GM18508 (cell line): ENCODE results near the gene RCN2.
"Not testable (repeated sequence)": the region's sequence is repeated elsewhere in the genome, so short reads cannot be mapped to it uniquely, and the experiment has no call there.

Experiments used
- ATAC-seq: cut with Tn5 transposase; IDR thresholded peaks from one replicate; pipeline ENCODE4 v1.9.1; 2021; ENCODE audit warnings: moderate number of reproducible peaks; ENCODE audit not compliant: insufficient read depth, unreplicated experiment

The RCN2 gene, protein sequence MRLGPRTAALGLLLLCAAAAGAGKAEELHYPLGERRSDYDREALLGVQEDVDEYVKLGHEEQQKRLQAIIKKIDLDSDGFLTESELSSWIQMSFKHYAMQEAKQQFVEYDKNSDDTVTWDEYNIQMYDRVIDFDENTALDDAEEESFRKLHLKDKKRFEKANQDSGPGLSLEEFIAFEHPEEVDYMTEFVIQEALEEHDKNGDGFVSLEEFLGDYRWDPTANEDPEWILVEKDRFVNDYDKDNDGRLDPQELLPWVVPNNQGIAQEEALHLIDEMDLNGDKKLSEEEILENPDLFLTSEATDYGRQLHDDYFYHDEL

DNA sequence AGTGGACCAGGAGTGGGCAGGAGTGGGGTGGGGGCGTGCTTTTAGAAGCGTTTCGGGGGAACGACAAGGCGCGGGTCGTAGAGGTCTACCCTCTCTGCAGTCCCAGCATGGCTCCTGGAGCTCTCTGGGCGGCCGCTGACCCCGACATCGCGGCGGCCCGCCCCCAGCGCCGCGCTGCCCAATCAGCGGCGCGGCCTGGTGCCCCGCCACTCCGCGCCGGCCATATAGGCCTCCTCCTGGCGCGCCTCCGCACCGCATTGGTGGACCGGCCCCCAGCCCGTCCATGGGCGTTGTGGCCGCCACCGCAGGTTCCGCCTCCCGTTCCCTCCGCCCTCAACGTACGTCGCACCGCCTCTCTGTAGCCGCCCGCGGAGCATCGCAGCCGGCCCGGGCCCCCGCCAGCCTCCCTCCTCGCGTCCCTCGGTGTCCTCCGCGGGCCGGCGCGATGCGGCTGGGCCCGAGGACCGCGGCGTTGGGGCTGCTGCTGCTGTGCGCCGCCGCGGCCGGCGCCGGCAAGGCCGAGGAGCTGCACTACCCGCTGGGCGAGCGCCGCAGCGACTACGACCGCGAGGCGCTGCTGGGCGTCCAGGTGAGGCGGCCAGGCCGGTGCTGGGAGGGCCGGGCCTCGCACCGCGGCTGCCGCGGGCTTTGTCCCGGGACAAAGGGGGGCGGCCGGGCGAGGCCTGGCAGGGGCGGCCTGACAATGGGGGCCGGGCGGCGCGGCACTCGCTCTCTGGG, at the start of gene RCN2:
TSS of gene RCN2 (plus strand) at position 353 of the 738 bp plus-strand sequence. CDS start at position 446, 93 bp downstream.
- peak; percentile 77 for ATAC-seq

DNA sequence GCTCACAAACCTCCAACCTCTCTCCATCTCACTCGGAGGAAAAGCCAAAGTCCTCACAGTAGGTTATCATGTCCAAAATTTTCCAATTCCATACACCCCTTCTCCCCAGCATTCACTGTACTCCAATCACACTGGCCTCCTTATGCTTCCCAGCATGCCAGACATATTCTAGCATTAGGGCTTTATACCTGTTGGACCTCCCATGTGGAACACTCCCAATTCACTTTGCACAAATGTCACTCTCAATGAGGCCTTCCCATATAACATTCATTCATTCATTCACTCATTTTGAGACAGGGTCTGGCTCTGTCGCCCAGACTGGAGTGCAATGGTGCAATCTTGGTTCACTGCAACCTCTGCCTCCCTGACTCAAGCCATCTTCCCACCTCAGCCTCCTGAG, 46.3 kb upstream of the RCN2 start:
- ATAC-seq, result no peak

DNA sequence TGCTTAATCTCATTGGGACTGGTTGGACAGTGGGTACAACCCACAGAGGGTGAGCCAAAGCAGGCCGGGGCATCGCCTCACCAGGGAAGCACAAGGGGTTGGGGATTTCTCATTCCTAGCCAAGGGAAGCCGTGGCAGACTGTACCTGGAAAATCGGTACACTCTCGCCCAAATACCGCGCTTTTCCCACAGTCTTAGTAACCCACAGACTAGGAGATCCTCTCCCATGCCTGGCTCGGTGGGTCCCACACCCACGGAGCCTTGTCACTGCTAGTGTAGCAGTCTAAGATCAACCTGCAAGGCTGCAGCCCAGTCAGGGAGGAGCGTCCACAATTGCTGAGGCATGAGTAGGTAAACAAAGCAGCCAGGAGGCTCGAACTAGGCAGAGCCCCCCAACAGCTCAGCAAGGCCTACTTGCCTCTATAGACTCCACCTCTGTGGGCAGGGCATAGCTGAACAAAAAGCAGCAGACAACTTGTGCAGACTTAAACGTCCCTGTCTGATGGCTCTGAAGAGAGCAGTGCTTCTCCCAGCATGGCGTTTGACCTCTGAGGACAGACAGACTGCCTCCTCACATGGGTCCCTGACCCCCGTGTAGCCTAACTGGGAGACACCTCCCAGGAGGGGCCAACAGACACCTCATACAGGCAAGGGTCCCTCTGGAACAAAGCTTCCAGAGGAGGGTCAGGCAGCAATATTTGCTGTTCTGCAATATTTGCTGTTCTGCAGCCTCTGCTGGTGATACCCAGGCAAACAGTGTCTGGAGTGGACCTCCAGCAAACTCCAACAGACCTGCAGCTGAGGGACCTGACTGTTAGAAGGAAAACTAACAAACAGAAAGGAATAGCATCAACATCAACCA, 44.0 kb upstream of the RCN2 start:
- ATAC-seq, result not testable (repeated sequence)

DNA sequence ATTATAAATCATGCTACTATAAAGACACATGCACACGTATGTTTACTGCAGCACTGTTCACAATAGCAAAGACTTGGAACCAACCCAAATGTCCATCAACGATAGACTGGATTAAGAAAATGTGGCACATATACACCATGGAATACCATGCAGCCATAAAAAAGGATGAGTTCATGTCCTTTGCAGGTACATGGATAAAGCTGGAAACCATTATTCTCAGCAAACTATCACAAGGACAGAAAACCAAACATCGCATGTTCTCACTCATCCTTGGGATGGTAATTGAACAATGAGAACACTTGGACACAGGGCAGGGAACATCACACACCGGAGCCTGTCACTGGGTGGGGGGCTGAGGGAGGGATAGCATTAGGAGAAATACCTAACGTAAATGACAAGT, 38.7 kb upstream of the RCN2 start:
- ATAC-seq, result not testable (repeated sequence)

DNA sequence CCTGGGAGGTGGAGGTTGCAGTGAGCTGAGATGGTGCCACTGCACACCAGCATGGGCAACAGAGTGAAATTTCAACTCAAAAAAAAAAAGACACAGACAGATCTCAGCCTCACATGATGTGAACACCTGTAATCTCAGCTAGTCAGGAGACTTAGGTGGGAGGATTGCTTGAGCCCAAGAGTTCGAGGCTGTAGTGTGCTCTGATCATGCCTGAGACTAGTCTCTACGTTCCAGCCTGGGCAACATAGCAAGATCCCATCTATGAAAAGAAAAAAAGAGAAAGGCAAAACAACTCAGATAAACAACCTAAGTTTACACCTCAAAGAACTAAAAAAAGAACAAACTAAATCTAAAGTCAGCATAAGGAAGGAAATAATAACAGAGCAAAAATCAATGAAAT, 37.4 kb upstream of the RCN2 start:
- no peak for ATAC-seq

DNA sequence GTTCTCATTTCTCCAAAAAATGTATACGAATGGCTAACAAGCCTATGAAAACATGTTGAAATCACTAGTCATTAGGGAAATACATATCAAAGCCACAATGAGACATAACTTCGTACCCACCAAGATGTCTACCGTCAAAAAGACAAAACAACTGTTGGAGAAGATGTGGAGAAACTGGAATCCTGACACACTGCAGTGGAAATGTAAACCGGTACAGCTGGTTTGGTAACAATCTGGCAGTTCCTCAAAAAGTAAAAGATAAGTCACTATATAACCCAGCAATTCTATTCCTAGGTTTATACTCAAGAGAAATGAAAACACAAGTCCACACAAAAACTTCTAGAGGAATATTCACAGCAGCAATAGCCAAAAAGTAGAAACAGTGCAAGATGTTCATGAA, 33.4 kb upstream of the RCN2 start:
- ATAC-seq, result no peak

DNA sequence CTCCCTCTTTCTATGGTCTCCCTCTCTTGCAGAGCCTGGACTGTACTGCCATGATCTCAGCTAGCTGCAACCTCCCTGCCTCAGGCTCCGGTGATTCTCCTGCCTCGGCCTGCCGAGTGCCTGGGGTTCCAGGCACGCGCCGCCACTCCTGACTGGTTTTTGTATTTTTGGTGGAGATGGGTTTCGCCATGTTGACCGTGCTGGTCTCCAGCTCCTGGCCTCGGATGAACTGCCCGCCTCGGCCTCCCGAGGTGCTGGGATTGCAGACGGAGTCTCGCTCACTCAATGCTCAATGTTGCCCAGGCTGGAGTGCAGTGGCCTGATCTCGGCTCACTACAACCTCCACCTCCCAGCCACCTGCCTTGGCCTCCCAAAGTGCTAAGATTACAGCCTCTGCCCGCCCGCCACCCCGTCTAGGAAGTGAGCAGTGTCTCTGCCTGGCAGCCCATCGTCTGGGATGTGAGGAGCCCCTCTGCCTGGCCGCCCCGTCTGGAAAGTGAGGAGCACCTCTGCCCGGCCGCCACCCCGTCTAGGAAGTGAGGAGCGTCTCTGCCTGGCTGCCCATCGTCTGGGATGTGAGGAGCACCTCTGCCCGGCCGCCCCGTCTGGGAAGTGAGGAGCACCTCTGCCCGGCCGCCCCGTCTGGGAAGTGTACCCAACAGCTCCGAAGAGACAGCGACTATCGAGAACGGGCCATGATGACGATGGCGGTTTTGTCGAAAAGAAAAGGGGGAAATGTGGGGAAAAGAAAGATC, 32.2 kb upstream of the RCN2 start:
- not testable (repeated sequence) for ATAC-seq

DNA sequence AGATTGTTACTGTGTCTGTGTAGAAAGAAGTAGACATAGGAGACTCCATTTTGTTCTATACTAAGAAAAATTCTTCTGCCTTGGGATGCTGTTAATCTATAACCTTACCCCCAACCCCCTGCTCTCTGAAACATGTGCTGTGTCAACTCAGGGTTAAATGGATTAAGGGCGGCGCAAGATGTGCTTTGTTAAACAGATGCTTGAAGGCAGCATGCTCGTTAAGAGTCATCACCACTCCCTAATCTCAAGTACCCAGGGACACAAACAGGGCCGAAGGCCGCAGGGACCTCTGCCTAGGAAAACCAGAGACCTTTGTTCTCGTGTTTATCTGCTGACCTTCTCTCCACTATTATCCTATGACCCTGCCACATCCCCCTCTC, 31.6 kb upstream of the RCN2 start:
- ATAC-seq, result not testable (repeated sequence)

DNA sequence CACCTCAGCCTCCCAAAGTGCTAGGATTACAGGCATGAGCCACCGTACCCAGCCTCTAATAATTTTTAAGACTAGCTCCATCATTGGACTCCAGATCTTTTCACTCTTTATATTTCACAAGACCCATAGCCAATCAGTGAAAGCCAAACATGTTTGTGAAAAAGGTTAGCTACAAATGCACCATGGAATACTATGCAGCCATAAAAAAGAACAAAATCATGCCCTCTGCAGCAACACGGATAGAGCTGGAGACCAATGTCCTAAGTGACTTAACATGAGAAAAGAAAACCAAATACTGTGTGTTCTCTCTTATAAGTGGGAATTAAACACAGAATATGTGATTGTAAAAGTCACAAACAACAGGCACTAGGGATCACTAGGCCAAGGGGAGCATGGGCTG, 29.6 kb upstream of the RCN2 start:
- no peak for ATAC-seq

DNA sequence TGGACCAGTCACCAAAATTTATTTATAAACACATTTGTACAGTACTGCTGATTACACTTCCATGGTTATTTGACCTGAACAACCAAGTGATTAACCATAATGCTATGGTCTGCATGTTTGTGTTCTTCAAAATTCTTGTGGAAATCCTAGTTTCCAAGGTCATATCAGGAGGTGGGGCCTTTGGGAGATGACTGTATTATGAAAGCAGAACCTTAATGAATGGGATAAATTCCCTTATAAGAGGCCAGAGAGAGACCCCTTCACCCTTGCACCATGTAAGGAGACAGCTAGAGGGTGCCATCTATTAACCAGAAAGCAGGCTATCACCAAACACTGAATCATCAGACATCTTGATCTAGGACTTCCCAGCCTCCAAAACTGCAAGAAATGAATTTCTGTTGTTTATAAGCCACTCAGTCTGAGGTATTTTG, 28.3 kb upstream of the RCN2 start:
- no peak for ATAC-seq

DNA sequence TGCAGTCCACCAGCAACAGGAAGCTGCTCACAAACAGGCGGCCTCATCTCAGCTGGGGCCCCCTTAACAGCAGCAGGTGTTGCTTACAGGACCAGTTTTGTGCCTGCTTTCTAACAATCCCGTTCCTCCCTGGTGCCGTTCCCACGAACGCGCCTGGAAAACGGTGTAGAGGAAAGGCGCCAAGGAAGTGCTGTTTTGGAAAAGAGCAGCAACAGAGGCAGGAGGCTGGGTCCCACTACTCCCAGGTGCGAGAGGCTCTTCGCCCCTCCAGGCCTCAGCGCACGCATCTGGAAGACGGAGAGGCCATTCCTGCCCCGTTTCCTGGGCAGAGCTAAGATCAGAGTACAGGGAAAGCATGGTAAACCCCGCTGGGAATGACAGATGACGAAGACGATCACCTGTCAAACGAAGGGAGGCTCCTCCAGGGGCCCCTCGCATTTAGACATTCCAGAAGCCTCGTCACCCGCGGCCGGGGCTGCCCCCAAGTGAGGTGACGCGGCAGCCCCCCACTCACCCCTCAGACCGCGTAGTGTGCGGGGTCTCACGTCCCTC, 27.0 kb upstream of the RCN2 start:
- ATAC-seq, result no peak

DNA sequence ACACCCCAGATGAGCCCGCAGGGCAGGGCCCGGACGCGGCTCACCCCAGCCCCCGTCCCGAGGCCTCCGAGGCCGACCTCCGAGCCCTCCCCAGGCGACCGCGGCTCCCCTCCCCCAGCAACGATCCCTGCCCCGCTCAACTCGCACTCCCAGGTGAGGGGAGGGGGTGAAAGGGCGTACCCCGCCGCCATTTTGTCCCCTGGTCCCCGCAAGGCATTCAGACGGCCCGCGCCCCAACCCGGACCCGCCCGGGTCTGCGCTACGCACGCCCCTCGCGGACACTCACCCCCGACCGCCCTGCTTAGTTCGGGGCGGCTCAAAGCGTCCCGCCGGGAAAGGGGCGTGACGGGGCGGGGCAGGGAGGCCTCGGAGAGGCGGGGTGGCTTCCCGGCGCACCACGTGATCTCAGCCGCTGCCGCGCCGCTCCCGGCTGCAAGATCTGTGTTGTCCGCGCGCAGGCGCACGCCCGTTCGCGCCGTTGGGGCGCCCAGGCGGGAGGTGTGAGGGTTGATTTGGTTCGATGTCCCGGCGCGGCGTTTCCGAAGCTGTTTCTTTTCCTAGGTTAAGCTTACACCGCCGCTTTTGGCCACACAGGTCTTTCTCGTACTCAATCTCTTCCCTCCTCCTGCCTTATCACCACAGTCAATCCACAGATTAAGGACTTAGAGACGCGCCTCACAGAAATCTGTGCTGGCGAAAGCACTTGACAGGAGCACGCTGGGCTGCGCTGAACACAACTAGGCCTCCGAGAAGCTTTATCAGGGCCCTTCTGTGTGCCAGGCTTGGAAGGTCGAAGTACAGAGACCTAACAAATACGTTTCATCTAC, 26.3 kb upstream of the RCN2 start, which contains the start of gene SCAPER:
TSS of gene SCAPER (minus strand) at position 328 of the 827 bp plus-strand sequence. CDS start 21,523 bp downstream, outside the sequence.
- ATAC-seq, result no peak

DNA sequence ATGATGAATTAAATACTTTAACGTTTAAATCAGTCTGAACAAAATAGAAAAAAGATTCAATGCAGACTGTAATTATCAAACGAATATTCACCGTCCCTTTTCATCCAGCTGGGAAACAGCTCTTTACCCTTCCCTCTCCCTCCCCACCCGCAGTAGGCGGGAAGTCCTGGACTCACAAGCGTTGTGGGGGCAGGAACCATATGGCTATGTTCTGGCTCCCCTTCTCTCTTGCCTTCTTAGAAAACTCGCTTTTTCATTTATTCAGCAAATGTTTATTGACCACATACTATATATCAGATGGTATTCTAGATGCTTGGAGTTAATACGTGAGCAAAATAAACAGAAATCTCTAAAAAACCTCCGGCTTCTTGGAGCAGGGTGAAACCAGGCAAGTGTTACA, 25.7 kb upstream of the RCN2 start:
- ATAC-seq, result no peak

DNA sequence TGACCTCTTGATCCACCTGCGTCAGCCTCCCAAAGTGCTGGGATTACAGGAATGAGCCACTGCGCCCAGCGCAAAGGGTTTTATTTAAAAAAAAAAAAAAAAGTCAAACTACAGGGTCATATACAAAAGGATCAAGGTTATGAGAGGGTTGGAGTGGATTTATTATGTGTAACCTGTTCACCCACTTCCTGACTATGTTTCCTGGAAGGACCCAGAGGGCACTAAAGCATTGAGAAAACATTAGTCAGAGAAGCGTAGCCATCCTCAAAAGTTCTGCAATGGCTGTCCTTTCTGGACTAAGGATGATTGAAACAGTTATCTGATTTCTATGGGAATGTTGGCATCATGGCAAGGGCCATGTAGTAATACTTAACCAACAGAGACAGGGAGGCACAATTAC, 19.1 kb upstream of the RCN2 start:
- no peak for ATAC-seq

DNA sequence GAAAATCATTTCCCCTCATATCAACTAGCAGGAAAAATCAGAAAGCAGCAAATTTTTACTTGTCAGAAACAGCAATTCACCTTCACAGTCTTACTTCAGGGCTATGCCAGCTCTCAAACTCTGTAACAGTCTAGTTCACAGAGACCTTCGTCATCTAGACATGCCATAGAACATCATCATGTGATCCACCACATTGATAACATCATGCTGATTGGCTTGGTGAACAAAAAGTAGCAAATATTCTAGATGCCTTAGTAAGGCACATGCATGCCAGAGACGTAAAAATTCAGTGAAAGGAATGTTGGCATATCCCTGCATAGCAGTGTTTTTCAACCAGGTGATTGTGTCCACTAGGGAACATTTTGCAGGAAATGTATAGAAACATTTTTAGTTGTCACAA, 17.8 kb upstream of the RCN2 start:
- no peak for ATAC-seq

DNA sequence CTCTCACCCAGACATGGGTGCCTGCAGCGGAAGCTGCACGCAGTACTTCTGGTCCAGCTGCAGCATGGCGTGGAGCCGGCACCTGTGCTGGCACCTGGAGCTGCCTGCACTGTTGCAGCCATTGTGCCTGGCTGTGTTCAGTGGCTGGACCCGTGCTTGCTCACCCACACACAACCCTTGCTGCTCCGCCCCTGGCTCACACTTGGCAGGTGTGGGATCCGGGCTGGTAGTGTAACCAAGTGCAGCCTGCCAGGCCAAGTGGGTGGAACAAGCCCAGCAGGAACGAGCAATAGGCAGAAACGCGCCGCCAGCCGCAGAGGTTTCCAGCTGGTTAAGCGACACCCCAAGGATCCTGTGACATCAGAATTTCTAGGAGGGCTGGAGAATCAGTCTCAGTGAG, 15.2 kb upstream of the RCN2 start:
- ATAC-seq, result no peak

DNA sequence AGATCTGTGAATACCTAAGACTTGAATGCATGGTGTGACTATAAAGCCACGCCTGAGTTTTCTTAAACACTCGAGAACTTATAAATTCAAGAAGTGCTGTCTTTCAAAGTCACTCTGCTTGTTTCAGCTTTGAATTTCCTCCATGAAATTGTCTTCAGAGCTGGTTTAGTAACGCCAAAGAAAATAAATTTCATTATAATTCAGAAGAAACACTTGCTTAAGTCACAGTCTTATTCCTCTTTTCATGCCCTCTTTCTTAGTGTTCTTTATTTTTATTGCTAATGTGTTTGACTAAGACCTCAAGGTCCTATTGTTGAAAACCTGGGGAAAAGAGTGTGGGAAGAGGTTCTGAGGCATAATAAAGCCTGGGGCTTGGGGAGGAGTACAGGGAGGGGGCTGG, 3.3 kb upstream of the RCN2 start:
- no peak for ATAC-seq

DNA sequence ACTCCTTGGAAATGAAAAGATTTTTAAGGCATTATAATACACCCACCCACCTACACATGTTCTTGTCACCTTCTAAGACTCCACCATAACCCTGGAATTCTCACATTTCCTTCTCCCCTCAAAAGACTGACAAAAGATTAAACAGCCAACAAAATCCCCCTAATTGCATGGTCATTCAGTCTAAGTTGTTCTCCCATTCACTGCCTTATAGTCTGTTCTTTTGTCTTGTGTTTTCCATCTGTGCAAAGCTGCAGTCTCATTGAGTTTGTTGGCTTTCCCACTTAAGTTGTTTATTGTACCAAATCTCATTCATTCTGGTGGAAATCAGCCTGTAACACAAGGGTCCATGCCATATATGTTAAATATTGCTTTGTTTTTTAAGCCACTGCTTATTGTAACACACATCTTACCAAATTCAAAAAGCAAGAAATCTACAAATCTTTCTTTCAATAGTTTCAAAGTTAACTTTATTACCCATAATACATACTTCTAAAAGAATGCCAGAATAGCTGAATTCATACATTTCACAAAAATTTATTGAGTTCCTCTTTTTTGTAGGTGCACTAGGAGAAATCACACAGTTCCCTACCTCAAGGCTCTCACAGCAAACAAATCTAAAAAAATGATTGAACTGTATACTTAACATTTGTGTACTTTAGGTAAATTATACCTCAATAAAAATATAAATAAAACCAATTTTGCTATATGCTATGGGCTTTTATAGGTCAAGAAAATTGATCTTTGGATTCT, 2.4 kb upstream of the RCN2 start:
- no peak for ATAC-seq
